K562 treated with DMSO at 1 percent for 12 hours (cell line): ENCODE results near the gene GRSF1. TPM values are rescaled to one million over a fixed set of nuclear protein-coding genes. Genes with fewer than 3 reads are reported as not detected.

Source experiments
- total RNA-seq: library from RNA; unstranded; fragments of 300-600 nt; gene quantifications from 2 replicates; pipeline ENCODE4 v1.2.3, GENCODE V29; 2022; ENCODE audit not compliant: insufficient read depth

Gene GRSF1
- total RNA-seq, result 31.5 and 53.5 TPM in 2 replicates

GRCh38 chr4:70839589-70840093, at the start of gene GRSF1:
Gene GRSF1, minus strand, starts transcription at chr4:70839890. Its CDS starts 63 bp downstream, at chr4:70839827.

Other genes starting within 250 kb of the GRSF1 start
- not detected in 2 replicates for gene AMBN, start 247.6 kb downstream of the GRSF1 start, total RNA-seq
- not detected in 2 replicates for gene ENAM, start 211.1 kb downstream of the GRSF1 start, total RNA-seq
- not detected in 2 replicates for gene JCHAIN, start 173.4 kb downstream of the GRSF1 start, total RNA-seq
- 16.5 and 28.1 TPM in 2 replicates for gene UTP3, start 151.4 kb downstream of the GRSF1 start, total RNA-seq
- gene RUFY3, start 117.9 kb downstream of the GRSF1 start, total RNA-seq, result 7.4 and 32.3 TPM in 2 replicates
- gene MOB1B, start 62.5 kb upstream of the GRSF1 start, total RNA-seq, result 4.1 and 27.8 TPM in 2 replicates
- 11.0 and 24.0 TPM in 2 replicates for gene DCK, start 153.8 kb upstream of the GRSF1 start, total RNA-seq